Naive B cell (primary cell): Measurements from ENCODE around the gene ZNF565. TPM values are rescaled to one million over a fixed set of nuclear protein-coding genes. Genes with fewer than 3 reads are reported as not detected.
"Not testable (repeated sequence)": the region's sequence is repeated elsewhere in the genome, so short reads cannot be mapped to it uniquely, and the experiment has no call there.

ENCODE experiments used
- ATAC-seq, 2 donors: fragments of 150-1000 bp; cut with Tn5 transposase; 2 replicates each; pipeline ENCODE4 v1.10.0; 2021; ENCODE audit warnings: low read depth in 2 of 2, mild to moderate bottlenecking in 2 of 2, moderate library complexity in 2 of 2
- DNase-seq: peaks from one replicate; pipeline ENCODE4 v3.0.0; 2022
- H3K27ac Mint-ChIP-seq, 6 donors: one replicate each; pipeline ENCODE4 v1.8.0; 2020 to 2022; ENCODE audit warnings: mild to moderate bottlenecking in 6 of 6, mixed read lengths in 6 of 6, moderate library complexity in 5 of 6, inconsistent platforms in 2 of 6
- H3K27me3 Mint-ChIP-seq, 3 donors: one replicate each; pipeline ENCODE4 v1.8.0; 2021 to 2022; ENCODE audit warnings: mixed read lengths in 3 of 3, mild to moderate bottlenecking in 1 of 3
- H3K36me3 Mint-ChIP-seq, 2 donors: one replicate each; pipeline ENCODE4 v1.8.0; 2020 to 2022; ENCODE audit warnings: mixed read lengths in 2 of 2, inconsistent platforms in 1 of 2, mild to moderate bottlenecking in 1 of 2
- H3K4me1 Mint-ChIP-seq, 3 donors: one replicate each; pipeline ENCODE4 v1.8.0; 2020 to 2022; ENCODE audit warnings: mixed read lengths in 3 of 3, inconsistent platforms in 1 of 3, mild to moderate bottlenecking in 1 of 3, moderate library complexity in 1 of 3
- H3K4me3 Mint-ChIP-seq, 8 donors: one replicate each; pipeline ENCODE4 v1.8.0; 2020 to 2022; ENCODE audit warnings: mild to moderate bottlenecking in 8 of 8, mixed read lengths in 8 of 8, moderate library complexity in 8 of 8, inconsistent platforms in 2 of 8
- H3K9me3 Mint-ChIP-seq, 7 donors: one replicate each; pipeline ENCODE4 v1.8.0; 2020 to 2022; ENCODE audit warnings: mixed read lengths in 7 of 7, mild to moderate bottlenecking in 5 of 7, inconsistent platforms in 2 of 7, moderate library complexity in 1 of 7
- polyA plus RNA-seq, 6 donors: library from polyadenylated mRNA; unstranded; fragments of 300-500 nt; fragmentation: Illumina TruSeq; gene quantifications; one replicate each; pipeline ENCODE4 v1.2.3, GENCODE V29; 2021; ENCODE audit warnings: low read depth in 6 of 6

ZNF565 gene
- polyA plus RNA-seq, 6 donors from 2014 or later: 1.5 to 5.2 (median 2.1) TPM; not detected in 1

DNA sequence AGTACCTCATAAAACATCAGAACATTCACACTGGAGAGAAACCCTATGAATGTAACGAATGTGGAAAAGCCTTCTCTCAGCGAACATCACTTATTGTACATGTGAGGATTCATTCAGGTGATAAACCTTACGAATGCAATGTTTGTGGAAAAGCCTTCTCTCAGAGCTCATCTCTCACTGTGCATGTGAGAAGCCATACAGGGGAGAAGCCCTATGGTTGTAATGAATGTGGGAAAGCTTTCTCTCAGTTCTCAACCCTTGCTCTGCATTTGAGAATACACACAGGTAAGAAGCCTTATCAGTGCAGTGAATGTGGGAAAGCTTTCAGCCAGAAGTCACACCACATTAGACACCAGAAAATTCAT is 22.5 kb upstream of the ZNF565 start:
- ATAC-seq: no peak
- DNase-seq: no peak
- Mint-ChIP-seq H3K9me3 (peaks cover 5 to 75% (median 44%) of the 10 kb centered on the region in 7 donors), H3K27me3 (no peaks in the 10 kb centered on the region), H3K4me1 (peaks cover 0 to 2% (median 0%) of the 10 kb centered on the region in 3 donors), H3K4me3 (no peak overlapping the region), H3K36me3 (peaks cover 74 to 83% of the 10 kb centered on the region in 2 donors), H3K27ac (no peak overlapping the region)

DNA sequence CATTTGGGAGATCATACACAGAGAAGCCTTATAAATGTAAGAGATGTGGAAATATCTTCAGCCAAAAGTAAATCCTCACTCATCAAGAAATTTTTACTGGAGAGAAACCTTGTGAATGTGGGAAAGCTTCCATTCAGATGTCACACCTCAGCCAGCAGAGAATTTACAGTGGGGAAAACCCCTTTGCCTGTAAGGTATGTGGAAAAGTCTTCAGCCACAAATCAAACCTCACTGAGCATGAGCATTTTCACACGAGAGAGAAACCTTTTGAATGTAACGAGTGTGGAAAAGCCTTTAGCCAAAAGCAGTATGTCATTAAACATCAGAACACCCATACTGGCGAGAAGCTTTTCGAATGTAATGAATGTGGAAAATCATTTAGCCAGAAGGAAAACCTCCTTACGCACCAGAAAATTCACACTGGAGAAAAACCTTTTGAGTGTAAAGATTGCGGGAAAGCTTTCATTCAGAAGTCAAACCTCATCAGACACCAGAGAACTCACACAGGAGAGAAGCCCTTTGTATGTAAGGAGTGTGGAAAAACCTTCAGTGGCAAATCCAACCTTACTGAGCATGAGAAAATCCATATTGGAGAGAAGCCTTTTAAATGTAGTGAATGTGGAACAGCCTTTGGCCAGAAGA is 22.0 kb upstream of the ZNF565 start:
- H3K4me3 Mint-ChIP-seq: no peak overlapping the region
- peaks cover 0 to 2% (median 0%) of the 10 kb centered on the region in 3 donors for H3K4me1 Mint-ChIP-seq
- peaks cover 5 to 70% (median 44%) of the 10 kb centered on the region in 7 donors for H3K9me3 Mint-ChIP-seq
- DNase-seq: no peak
- ATAC-seq: no peak
- H3K27ac Mint-ChIP-seq: no peak overlapping the region
- peaks cover 74 to 84% of the 10 kb centered on the region in 2 donors for H3K36me3 Mint-ChIP-seq
- H3K27me3 Mint-ChIP-seq: no peaks in the 10 kb centered on the region

DNA sequence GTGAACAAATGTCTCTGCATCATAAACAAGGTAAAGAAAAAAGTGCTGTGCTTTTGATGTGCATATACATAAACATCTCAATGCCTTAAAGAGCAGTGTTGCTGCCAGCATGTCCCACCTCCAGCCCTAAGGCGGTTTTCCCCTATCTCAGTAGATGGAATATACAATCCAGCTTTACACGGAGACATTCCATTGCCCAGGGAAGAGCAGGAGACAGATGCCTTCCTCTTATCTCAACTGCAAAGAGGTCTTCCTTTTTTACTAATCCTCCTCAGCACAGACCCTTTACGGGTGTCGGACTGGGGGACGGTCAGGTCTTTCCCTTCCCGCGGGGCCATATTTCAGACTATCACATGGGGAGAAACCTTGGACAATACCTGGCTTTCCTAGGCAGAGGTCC is 19.2 kb upstream of the ZNF565 start:
- DNase-seq, H3K4me3 Mint-ChIP-seq, ATAC-seq, H3K4me1 Mint-ChIP-seq, H3K27me3 Mint-ChIP-seq, H3K27ac Mint-ChIP-seq: not testable (repeated sequence)
- H3K36me3 Mint-ChIP-seq: peaks cover 72 to 84% of the 10 kb centered on the region in 2 donors
- peaks cover 5 to 55% (median 36%) of the 10 kb centered on the region in 7 donors for H3K9me3 Mint-ChIP-seq

DNA sequence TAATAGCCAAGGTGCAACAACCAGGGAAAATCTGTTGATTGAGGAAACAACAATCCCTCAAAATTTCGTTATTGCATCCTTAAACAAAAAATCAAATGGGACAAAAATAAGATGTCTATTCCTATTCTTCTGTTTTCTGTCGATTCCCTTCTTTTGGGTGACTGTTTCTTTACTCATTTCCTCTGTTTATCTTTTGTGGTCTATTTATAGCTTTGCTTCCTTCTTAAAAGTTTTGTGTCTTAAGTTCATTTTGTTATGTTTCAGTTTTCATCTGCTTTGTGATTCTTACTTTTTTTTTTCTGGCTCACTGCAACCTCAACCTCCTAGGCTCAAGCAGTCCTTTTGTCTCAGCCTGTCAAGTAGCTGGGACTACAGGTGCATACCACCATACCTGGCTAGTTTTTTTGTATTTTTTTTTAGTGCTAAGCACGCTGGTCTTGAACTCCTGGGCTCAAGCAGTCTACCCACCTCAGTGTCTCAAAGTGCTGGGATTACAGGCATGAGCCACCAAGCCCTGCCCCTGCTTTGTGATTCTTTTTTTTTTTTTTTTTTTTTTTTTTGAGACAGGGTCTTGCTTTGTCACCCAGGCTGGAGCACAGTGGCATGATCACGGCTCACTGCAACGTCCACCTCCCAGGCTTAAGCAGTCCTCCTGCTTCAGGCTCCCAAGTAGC is 10.9 kb upstream of the ZNF565 start:
- ATAC-seq (no peak), DNase-seq (no peak)
- H3K4me1 Mint-ChIP-seq: peaks cover 27 to 43% (median 29%) of the 10 kb centered on the region in 3 donors
- H3K4me3 Mint-ChIP-seq: peak overlapping the region in 4 of 8 donors; percentile 10 to 40 (median 26)
- peaks cover 31 to 38% of the 10 kb centered on the region in 2 donors for H3K36me3 Mint-ChIP-seq
- peak overlapping the region in 5 of 6 donors; percentile 60 to 85 (median 82) for H3K27ac Mint-ChIP-seq
- no peaks in the 10 kb centered on the region for H3K27me3 Mint-ChIP-seq
- H3K9me3 Mint-ChIP-seq: peaks cover 0 to 2% (median 0%) of the 10 kb centered on the region in 7 donors

DNA sequence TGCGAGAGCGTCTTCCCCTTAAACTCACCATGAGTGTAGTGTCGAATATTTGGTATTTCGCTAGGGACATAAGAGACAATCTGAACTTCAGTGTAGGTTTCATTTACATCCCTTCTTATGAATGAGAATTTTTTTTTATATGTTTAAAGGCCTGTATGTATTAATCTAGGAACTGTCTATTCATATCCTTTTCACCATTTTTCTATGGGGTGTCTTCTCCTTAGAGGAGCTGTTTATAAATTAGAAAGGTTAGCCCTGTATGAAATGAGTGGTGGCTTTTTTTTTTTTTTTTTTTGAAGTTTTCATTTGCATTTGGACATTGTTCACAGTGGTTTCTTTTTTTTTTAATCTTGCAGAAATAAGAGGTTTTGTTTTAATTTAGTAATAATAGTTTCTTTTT is 8.0 kb upstream of the ZNF565 start:
- H3K9me3 Mint-ChIP-seq: no peaks in the 10 kb centered on the region
- ATAC-seq (no peak), DNase-seq (no peak)
- H3K36me3 Mint-ChIP-seq: peaks cover 19 to 29% of the 10 kb centered on the region in 2 donors
- no peaks in the 10 kb centered on the region for H3K27me3 Mint-ChIP-seq
- H3K27ac Mint-ChIP-seq: no peak overlapping the region
- no peak overlapping the region for H3K4me3 Mint-ChIP-seq
- peaks cover 33 to 59% (median 41%) of the 10 kb centered on the region in 3 donors for H3K4me1 Mint-ChIP-seq

DNA sequence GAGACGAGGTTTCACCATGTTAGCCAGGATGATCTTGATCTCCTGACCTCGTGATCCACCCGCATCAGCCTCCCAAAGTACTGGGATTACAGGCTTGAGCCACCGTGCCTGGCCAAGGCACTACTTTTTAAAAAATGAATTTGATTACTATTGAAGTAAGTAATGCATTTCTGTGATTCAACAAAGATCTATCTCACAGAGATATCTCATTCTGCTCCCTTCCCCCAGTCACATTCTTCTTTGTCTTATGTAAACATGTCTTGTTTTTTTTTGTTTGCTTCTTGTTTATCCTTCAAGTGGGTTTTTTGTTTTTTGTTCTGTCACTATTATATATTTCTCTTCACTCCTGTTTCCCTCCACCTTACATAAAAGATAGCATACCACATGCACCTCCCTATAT is 7.0 kb upstream of the ZNF565 start:
- DNase-seq (no peak), ATAC-seq (no peak)
- Mint-ChIP-seq H3K27me3 (no peaks in the 10 kb centered on the region), H3K36me3 (peaks cover 19 to 27% of the 10 kb centered on the region in 2 donors), H3K9me3 (no peaks in the 10 kb centered on the region), H3K4me3 (peak overlapping the region in 1 of 8 donors; percentile 38), H3K4me1 (peaks cover 41 to 64% (median 50%) of the 10 kb centered on the region in 3 donors), H3K27ac (peak overlapping the region in 3 of 6 donors; percentile 26 to 76 (median 33))

DNA sequence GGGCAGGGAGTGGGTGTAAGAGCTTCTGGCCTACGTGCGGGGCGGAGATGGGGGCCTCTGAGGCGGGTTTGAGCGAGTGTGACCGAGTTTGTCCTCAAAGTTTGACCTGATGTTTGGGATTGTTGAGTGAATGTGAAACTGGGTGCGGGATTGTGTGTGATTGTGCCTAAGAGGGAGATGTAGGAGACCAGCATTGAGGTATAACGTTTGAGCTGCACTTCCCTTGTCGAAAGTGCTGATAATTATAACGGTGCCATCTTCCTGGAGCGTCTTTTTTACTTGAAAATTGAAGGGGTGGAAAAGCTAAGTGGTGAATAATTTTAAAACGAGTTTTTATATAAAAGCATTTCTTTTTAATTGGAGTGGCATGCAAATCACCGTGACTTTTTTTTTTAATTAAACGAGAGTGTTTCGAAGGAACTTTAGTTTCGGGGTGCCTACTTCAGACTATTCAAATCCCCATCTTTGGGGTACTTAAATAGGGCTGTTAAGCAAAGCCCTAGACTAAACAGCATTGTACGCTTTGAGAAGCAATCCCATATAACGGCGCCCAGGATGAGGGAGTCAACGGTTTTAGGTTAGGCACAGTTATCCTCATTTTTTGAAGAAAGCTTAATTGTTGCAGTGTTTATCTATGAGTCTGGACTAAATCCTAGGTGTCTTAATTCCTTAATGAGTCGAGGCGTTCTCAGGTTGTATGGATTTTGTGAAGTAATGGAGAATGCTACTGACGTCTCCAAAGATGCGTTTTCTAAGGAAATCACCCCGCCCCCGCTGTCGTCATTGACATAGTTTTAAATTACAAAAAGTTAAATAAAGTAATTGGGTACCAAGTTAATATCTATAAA is 1.0 kb upstream of the ZNF565 start:
- Mint-ChIP-seq H3K4me3 (no peak overlapping the region), H3K9me3 (no peaks in the 10 kb centered on the region), H3K36me3 (peaks cover 0 to 10% of the 10 kb centered on the region in 2 donors), H3K27me3 (no peaks in the 10 kb centered on the region), H3K27ac (peak overlapping the region in 2 of 6 donors; percentile 39 to 51), H3K4me1 (peaks cover 20 to 33% (median 24%) of the 10 kb centered on the region in 3 donors)
- DNase-seq: no peak
- peak; percentile 5 to 8 for ATAC-seq

DNA sequence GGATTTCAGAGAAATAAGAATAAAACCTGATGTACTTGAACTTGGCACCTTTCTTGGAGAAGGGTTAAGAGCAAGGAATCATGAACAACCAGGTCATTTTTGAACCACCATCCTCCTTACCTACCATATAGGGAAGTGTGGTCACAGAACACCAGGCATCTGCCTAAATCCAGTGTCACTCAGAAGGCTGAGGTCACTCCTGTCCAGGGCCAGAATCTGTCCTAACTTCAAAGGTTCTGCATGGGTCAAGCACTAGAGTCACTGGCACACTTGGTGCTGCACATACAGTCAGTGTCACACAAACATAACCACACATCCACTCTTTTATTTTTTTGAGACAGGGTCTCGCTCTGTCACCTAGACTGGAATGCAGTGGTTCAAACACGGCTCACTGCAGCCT is 1.6 kb downstream of the ZNF565 start:
- Mint-ChIP-seq H3K27ac (no peak overlapping the region), H3K4me1 (peaks cover 10 to 21% (median 12%) of the 10 kb centered on the region in 3 donors), H3K4me3 (peak overlapping the region in 5 of 8 donors; percentile 29 to 80 (median 49)), H3K36me3 (no peaks in the 10 kb centered on the region), H3K27me3 (no peaks in the 10 kb centered on the region), H3K9me3 (no peaks in the 10 kb centered on the region)
- DNase-seq: no peak
- ATAC-seq: no peak

DNA sequence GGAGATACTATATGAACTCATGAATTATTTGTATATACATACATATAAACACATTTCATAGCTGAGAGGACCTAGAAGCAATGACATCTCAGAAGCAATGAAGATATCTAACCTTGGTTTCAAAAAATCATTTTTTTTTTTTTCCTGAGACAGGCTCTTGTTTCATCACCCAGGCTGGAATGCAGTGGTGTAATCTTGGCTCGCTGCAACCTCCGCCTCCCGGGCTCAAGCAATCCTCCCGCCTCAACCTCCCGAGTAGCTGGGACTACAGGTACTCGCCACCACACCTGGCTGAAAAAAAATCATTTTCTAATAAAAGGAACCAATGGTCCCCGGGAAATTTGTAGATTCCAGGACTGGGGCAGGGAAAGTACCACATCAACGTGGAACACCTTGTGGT is 4.0 kb downstream of the ZNF565 start:
- H3K27ac Mint-ChIP-seq: no peak overlapping the region
- no peak for DNase-seq
- H3K4me1 Mint-ChIP-seq: peaks cover 2 to 6% (median 4%) of the 10 kb centered on the region in 3 donors
- no peaks in the 10 kb centered on the region for H3K27me3 Mint-ChIP-seq
- peaks cover 2 to 7% of the 10 kb centered on the region in 2 donors for H3K36me3 Mint-ChIP-seq
- no peak overlapping the region for H3K4me3 Mint-ChIP-seq
- ATAC-seq: no peak
- no peaks in the 10 kb centered on the region for H3K9me3 Mint-ChIP-seq

DNA sequence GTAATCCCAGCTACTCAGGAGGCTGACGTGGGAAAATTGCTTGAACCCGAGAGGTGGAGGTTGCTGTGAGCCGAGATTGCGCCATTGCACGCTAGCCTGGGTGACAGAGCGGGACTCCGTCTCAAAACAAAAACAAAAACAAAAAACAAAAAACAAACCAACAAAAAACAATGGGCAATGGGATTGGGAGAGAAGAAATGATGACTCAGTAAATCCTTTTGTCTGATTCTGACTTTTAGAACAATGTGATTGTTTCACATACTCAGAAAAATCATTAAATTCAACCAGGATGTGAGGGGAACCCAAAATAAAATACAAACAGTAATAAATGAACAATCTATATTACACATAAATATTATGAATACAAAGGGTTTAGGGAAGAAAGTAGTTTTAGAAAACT is 5.1 kb downstream of the ZNF565 start:
- no peak for ATAC-seq
- no peaks in the 10 kb centered on the region for H3K27me3 Mint-ChIP-seq

DNA sequence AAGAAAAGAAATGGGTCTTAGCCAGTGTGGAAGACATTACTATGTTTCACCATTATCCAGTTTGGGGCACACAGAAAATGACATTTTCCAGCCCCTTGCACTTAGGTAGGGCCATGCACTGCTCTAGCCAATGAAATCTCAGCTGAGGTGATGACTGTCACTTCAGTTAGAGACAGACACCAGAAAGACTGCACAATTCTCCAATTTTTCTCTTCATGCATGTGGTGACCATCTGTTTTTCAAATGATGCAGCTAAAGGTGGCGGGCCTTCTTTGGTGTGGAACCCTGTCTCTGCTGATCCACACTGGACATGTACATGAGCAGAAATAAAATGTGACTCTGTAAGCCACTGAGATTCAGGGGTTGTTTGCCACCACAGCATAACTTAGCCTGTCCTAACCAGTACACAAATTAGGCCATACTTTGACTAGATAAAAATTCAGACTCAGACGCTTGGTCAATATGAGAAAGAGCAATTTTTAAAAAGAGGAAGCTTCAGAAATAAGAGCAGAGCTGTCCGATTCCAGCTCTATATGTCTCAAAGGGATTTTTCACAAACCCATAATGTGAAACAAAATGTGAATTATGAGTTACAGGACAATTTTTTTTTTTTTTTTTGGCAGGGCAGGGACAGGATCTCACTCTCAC is 6.7 kb downstream of the ZNF565 start:
- H3K27ac Mint-ChIP-seq: no peak overlapping the region
- no peak for DNase-seq
- H3K4me1 Mint-ChIP-seq: peaks cover 0 to 7% (median 6%) of the 10 kb centered on the region in 3 donors
- H3K36me3 Mint-ChIP-seq: peaks cover 4 to 7% of the 10 kb centered on the region in 2 donors
- H3K9me3 Mint-ChIP-seq: no peaks in the 10 kb centered on the region
- H3K27me3 Mint-ChIP-seq: no peaks in the 10 kb centered on the region
- no peak for ATAC-seq
- H3K4me3 Mint-ChIP-seq: peak overlapping the region in 1 of 8 donors; percentile 41

More for the DNA sequence above, 5.1 kb downstream of the ZNF565 start:
- H3K9me3 Mint-ChIP-seq: no peaks in the 10 kb centered on the region
- H3K4me3 Mint-ChIP-seq: no peak overlapping the region
- DNase-seq: no peak
- peaks cover 2 to 6% (median 4%) of the 10 kb centered on the region in 3 donors for H3K4me1 Mint-ChIP-seq
- H3K27ac Mint-ChIP-seq: no peak overlapping the region
- peaks cover 4 to 7% of the 10 kb centered on the region in 2 donors for H3K36me3 Mint-ChIP-seq

DNA sequence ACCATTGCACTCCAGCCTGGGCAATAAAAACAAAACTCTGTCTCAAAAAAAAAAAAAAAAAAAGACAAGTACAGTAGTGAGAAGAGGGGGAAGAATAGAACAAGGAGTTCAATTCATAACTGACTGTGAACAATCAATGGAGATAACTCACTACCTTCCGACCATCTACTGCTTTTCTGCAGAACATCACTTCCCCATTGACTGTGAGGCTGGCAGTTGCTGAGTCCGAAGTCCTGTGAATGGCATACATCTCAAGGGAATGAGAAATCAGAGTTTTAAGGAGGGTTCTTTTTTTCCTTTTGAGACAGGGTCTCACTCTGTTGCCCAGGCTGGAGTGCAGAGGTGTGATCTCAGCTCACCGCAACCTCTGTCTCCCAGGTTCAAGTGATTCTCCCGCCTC is 11.2 kb downstream of the ZNF565 start:
- DNase-seq (no peak), ATAC-seq (no peak)
- no peak overlapping the region for H3K4me3 Mint-ChIP-seq
- no peaks in the 10 kb centered on the region for H3K9me3 Mint-ChIP-seq
- H3K27me3 Mint-ChIP-seq: no peaks in the 10 kb centered on the region
- peaks cover 4 to 7% of the 10 kb centered on the region in 2 donors for H3K36me3 Mint-ChIP-seq
- H3K4me1 Mint-ChIP-seq: peaks cover 0 to 7% (median 6%) of the 10 kb centered on the region in 3 donors
- H3K27ac Mint-ChIP-seq: no peak overlapping the region

DNA sequence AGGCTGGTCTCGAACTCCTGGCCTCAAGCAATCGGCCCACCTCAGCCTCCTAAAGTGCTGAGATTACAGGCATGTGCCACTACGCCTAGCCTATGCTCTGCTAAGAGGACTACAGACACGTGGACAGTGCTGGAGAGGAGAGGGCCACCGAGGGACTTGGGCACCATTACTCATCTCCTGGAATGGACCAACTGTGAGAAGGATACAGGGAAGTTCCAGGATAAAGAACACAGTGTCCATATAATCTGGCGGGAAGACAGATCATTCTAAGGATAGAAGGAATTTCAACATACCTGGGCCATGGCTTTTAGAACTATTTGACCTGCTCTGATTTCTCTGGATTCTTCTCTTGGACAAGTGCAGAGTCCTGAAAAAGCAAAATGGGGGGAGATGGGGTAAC is 12.8 kb downstream of the ZNF565 start:
- DNase-seq (no peak), ATAC-seq (no peak)
- Mint-ChIP-seq H3K9me3 (no peaks in the 10 kb centered on the region), H3K36me3 (peaks cover 2 to 4% of the 10 kb centered on the region in 2 donors), H3K27ac (no peak overlapping the region), H3K4me1 (peaks cover 0 to 7% (median 3%) of the 10 kb centered on the region in 3 donors), H3K27me3 (no peaks in the 10 kb centered on the region), H3K4me3 (peak overlapping the region in 1 of 8 donors; percentile 12)
